ENCODE data around the gene TEX19.

DNA sequence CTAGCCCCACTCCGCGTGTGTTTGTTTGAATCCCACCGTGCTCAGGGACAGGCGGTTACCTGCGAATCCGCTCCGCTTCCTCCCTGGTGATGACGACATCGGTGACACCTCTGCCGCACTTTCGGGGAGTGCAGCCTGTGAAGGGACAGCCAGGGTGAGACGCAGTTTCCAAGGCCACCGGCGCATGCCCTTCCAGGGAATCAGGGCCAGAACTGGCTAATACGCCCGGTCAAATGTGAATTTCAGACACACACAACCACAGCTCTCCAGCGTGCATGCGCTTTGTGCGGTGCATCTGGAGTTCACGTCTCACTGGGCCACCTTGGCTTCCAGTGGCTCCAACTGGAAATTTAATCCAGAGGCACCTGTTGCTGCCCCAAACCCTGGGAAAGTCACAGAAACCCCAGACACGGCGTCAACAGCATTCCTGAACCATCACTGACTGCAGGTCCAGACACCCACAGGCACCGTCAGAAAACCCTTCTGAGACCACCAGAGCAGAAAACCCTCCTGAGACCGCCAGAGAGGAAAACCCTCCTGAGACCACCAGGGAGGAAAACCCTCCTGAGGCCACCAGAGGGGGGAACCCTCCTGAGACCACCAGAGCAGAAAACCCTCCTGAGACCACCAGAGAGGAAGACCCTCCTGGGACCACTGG lies 52.5 kb downstream of the TEX19 start:
- TF ChIP-seq, protein P1, sequence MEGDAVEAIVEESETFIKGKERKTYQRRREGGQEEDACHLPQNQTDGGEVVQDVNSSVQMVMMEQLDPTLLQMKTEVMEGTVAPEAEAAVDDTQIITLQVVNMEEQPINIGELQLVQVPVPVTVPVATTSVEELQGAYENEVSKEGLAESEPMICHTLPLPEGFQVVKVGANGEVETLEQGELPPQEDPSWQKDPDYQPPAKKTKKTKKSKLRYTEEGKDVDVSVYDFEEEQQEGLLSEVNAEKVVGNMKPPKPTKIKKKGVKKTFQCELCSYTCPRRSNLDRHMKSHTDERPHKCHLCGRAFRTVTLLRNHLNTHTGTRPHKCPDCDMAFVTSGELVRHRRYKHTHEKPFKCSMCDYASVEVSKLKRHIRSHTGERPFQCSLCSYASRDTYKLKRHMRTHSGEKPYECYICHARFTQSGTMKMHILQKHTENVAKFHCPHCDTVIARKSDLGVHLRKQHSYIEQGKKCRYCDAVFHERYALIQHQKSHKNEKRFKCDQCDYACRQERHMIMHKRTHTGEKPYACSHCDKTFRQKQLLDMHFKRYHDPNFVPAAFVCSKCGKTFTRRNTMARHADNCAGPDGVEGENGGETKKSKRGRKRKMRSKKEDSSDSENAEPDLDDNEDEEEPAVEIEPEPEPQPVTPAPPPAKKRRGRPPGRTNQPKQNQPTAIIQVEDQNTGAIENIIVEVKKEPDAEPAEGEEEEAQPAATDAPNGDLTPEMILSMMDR (conservative IDR thresholded peaks at IDR 0.05) = no peak
- no peak for TF ChIP-seq EZH2 (IDR thresholded peaks at IDR 0.05; ENCODE audit: low read depth)
